ENCODE data around the gene DCDC2C.

DCDC2C gene

GRCh38 chr2:3840611-3841155 lies 137.3 kb downstream of the DCDC2C start:
- H3K4me2 ChIP-seq (ENCODE audit: low read depth, low read length, poor library complexity, severe bottlenecking): no peak overlapping the region
- no peaks in the 10 kb centered on the region for H3K79me2 ChIP-seq (ENCODE audit: insufficient read depth, low read length)
- no peak overlapping the region for H3K4me3 ChIP-seq (ENCODE audit: low read length, poor library complexity, severe bottlenecking)
- H2AFZ ChIP-seq (ENCODE audit: low read length): no peak overlapping the region
- H3K9ac ChIP-seq (ENCODE audit: low read depth, low read length, poor library complexity, severe bottlenecking): no peak overlapping the region
- no peaks in the 10 kb centered on the region for H3F3A ChIP-seq (ENCODE audit: low read depth)
- H3K27me3 ChIP-seq (ENCODE audit: insufficient read depth, low read length, poor library complexity, severe bottlenecking): no peaks in the 10 kb centered on the region
- no peaks in the 10 kb centered on the region for H3K9me3 ChIP-seq (ENCODE audit: insufficient read depth, low read depth, low read length)
- no peaks in the 10 kb centered on the region for H4K20me1 ChIP-seq (ENCODE audit: insufficient read depth, low read length, poor library complexity, severe bottlenecking)
- H3K9me2 ChIP-seq (replicated peaks; ENCODE audit: low read depth, low read length): no peaks in the 10 kb centered on the region
- no peaks in the 10 kb centered on the region for H3K4me1 ChIP-seq (ENCODE audit: insufficient read depth, low read length, poor library complexity, severe bottlenecking)
- TF ChIP-seq EZH2phosphoT487 (IDR thresholded peaks at IDR 0.05; ENCODE audit: borderline replicate concordance) (no peak), CTCF (conservative IDR thresholded peaks at IDR 0.05; ENCODE audit: low read length) (no peak)
- H3K36me3 ChIP-seq (ENCODE audit: insufficient read depth, low read length): no peaks in the 10 kb centered on the region

GRCh38 chr2:3847397-3848052 lies 144.2 kb downstream of the DCDC2C start:
- Histone ChIP-seq H3K4me1 (ENCODE audit: insufficient read depth, low read length, poor library complexity, severe bottlenecking) (no peaks in the 10 kb centered on the region), H3K4me3 (ENCODE audit: low read length, poor library complexity, severe bottlenecking) (no peak overlapping the region), H3K9ac (ENCODE audit: low read depth, low read length, poor library complexity, severe bottlenecking) (no peak overlapping the region), H3K9me2 (replicated peaks; ENCODE audit: low read depth, low read length) (no peaks in the 10 kb centered on the region), H4K20me1 (ENCODE audit: insufficient read depth, low read length, poor library complexity, severe bottlenecking) (no peaks in the 10 kb centered on the region), H3K36me3 (ENCODE audit: insufficient read depth, low read length) (no peaks in the 10 kb centered on the region), H3K27me3 (ENCODE audit: insufficient read depth, low read length, poor library complexity, severe bottlenecking) (no peaks in the 10 kb centered on the region), H3K4me2 (ENCODE audit: low read depth, low read length, poor library complexity, severe bottlenecking) (no peak overlapping the region), H2AFZ (ENCODE audit: low read length) (no peak overlapping the region), H3K9me3 (ENCODE audit: insufficient read depth, low read depth, low read length) (no peaks in the 10 kb centered on the region), H3F3A (ENCODE audit: low read depth) (no peaks in the 10 kb centered on the region), H3K79me2 (ENCODE audit: insufficient read depth, low read length) (no peaks in the 10 kb centered on the region)
- TF ChIP-seq CTCF (conservative IDR thresholded peaks at IDR 0.05; ENCODE audit: low read length): no peak
- TF ChIP-seq EZH2phosphoT487 (IDR thresholded peaks at IDR 0.05; ENCODE audit: borderline replicate concordance): no peak

GRCh38 chr2:3848776-3849175 lies 145.4 kb downstream of the DCDC2C start:
- Histone ChIP-seq H3K4me1 (ENCODE audit: insufficient read depth, low read length, poor library complexity, severe bottlenecking) (no peaks in the 10 kb centered on the region), H3F3A (ENCODE audit: low read depth) (no peaks in the 10 kb centered on the region), H3K9me2 (replicated peaks; ENCODE audit: low read depth, low read length) (no peaks in the 10 kb centered on the region), H3K79me2 (ENCODE audit: insufficient read depth, low read length) (no peaks in the 10 kb centered on the region), H3K4me3 (ENCODE audit: low read length, poor library complexity, severe bottlenecking) (no peak overlapping the region), H3K9me3 (ENCODE audit: insufficient read depth, low read depth, low read length) (peaks cover 7% of the 10 kb centered on the region; the same call in 1 of the 2 replicates), H3K27me3 (ENCODE audit: insufficient read depth, low read length, poor library complexity, severe bottlenecking) (no peaks in the 10 kb centered on the region), H2AFZ (ENCODE audit: low read length) (no peak overlapping the region), H3K4me2 (ENCODE audit: low read depth, low read length, poor library complexity, severe bottlenecking) (no peak overlapping the region), H3K9ac (ENCODE audit: low read depth, low read length, poor library complexity, severe bottlenecking) (no peak overlapping the region), H3K36me3 (ENCODE audit: insufficient read depth, low read length) (no peaks in the 10 kb centered on the region), H4K20me1 (ENCODE audit: insufficient read depth, low read length, poor library complexity, severe bottlenecking) (no peaks in the 10 kb centered on the region)
- TF ChIP-seq CTCF (conservative IDR thresholded peaks at IDR 0.05; ENCODE audit: low read length) (no peak), EZH2phosphoT487 (IDR thresholded peaks at IDR 0.05; ENCODE audit: borderline replicate concordance) (no peak)
